Cardiac ventricle fibroblast (primary cell): ENCODE measurements around the gene WDR72. TPM values are rescaled to one million over a fixed set of nuclear protein-coding genes. Genes with fewer than 3 reads are reported as not detected.

Source experiments
- total RNA-seq: library from RNA; depleted of rRNA; stranded (reverse); fragments of >200 nt; gene quantifications from 2 replicates; pipeline ENCODE4 v1.2.3, GENCODE V29; 2015

Gene WDR72
- total RNA-seq: not detected in 2 replicates

GRCh38 chr15:53759411-53759931, at the start of gene WDR72:
WDR72 (minus strand) TSS chr15:53759663; CDS start chr15:53733149, 26,514 bp downstream.

Other genes starting within 250 kb of the WDR72 start
- not detected in 2 replicates for gene UNC13C, start 218.8 kb upstream of the WDR72 start, total RNA-seq